ENCODE results near the gene UNC93A.
"Not testable (repeated sequence)": the region's sequence is repeated elsewhere in the genome, so short reads cannot be mapped to it uniquely, and the experiment has no call there.

UNC93A gene

GRCh38 chr6:167309355-167310192 lies 18.5 kb downstream of the UNC93A start:
- not testable (repeated sequence) for DNase-seq (ENCODE audit: low read depth in 2 of 2)

- DNase-seq (ENCODE audit: low read depth in 2 of 2): no peak
These were observed 20.2 kb downstream of the UNC93A start for GRCh38 chr6:167311286-167311685.

GRCh38 chr6:167311691-167312090 lies 20.6 kb downstream of the UNC93A start:
- not testable (repeated sequence) for DNase-seq (ENCODE audit: low read depth in 2 of 2)

GRCh38 chr6:167314180-167314821 lies 23.2 kb downstream of the UNC93A start:
- DNase-seq (ENCODE audit: low read depth in 2 of 2): no peak

GRCh38 chr6:167317172-167317571 lies 26.1 kb downstream of the UNC93A start:
- DNase-seq (ENCODE audit: low read depth in 2 of 2): no peak

GRCh38 chr6:167318354-167318753 lies 27.2 kb downstream of the UNC93A start:
- not testable (repeated sequence) for DNase-seq (ENCODE audit: low read depth in 2 of 2)

GRCh38 chr6:167318856-167319255 lies 27.7 kb downstream of the UNC93A start:
- DNase-seq (ENCODE audit: low read depth in 2 of 2): not testable (repeated sequence)

- DNase-seq (ENCODE audit: low read depth in 2 of 2): not testable (repeated sequence)
These were observed 29.0 kb downstream of the UNC93A start for GRCh38 chr6:167319856-167320753.

- not testable (repeated sequence) for DNase-seq (ENCODE audit: low read depth in 2 of 2)
These were observed 29.6 kb downstream of the UNC93A start for GRCh38 chr6:167320754-167321056.

GRCh38 chr6:167321185-167321584 lies 30.1 kb downstream of the UNC93A start:
- DNase-seq (ENCODE audit: low read depth in 2 of 2): not testable (repeated sequence)

- DNase-seq (ENCODE audit: low read depth in 2 of 2): no peak
These were observed 32.0 kb downstream of the UNC93A start for GRCh38 chr6:167323111-167323510.

- no peak for DNase-seq (ENCODE audit: low read depth in 2 of 2)
These were observed 33.0 kb downstream of the UNC93A start for GRCh38 chr6:167324111-167324510.

- DNase-seq (ENCODE audit: low read depth in 2 of 2): no peak
These were observed 34.7 kb downstream of the UNC93A start for GRCh38 chr6:167325766-167326165.

GRCh38 chr6:167327391-167327790 lies 36.3 kb downstream of the UNC93A start:
- DNase-seq (ENCODE audit: low read depth in 2 of 2): no peak

GRCh38 chr6:167328086-167328485 lies 37.0 kb downstream of the UNC93A start:
- DNase-seq (ENCODE audit: low read depth in 2 of 2): no peak

- DNase-seq (ENCODE audit: low read depth in 2 of 2): no peak
These were observed 37.9 kb downstream of the UNC93A start for GRCh38 chr6:167329014-167329413.

GRCh38 chr6:167330750-167331149 lies 39.6 kb downstream of the UNC93A start:
- DNase-seq (ENCODE audit: low read depth in 2 of 2): no peak

GRCh38 chr6:167331565-167331964 lies 40.5 kb downstream of the UNC93A start:
- no peak for DNase-seq (ENCODE audit: low read depth in 2 of 2)

- no peak for DNase-seq (ENCODE audit: low read depth in 2 of 2)
These were observed 45.9 kb downstream of the UNC93A start for GRCh38 chr6:167336844-167337630.

- DNase-seq (ENCODE audit: low read depth in 2 of 2): no peak
These were observed 46.7 kb downstream of the UNC93A start for GRCh38 chr6:167337675-167338449.
